ENCODE measurements around the gene PCDH9.

DNA sequence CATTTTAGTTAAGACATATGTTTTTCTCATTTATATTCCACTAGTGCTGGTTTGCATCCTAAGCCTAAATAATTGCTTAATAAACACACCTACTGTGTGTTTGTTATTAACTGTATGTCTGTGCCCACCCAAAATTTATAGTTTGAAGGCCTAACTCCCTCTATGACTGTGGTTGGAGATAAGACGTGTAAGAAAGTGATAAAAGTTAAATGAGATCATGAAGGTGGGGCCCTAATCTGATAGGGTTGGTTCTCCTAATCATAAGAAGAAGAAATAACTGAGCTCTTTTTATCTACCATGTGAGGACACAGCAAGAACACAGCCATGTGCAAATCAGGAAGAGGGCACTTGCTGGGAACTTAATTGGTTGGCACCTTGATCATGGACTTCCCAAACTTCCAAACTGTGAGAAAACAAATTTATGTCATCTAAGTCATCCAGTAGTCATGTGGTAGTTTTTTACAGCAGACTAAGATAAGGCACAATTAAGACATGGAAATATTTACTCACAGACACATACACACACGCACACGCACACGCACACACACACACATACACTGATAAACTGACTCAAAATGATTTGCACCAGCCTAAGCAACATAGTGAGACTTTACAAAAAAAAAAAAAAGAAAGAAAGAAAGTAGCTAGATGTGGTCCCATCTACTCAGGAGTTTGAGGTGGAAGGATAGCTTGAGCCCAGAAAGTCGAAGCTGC lies 662.1 kb downstream of the PCDH9 start:
- TF ChIP-seq POLR2A (IDR thresholded peaks at IDR 0.05; ENCODE audit: low read depth, low read length) (no peak), POLR2AphosphoS5 (IDR thresholded peaks at IDR 0.05; ENCODE audit: low read depth, low read length) (no peak), TAF1 (IDR thresholded peaks at IDR 0.05; ENCODE audit: borderline replicate concordance, low read depth, low read length) (no peak)
